IPS DF 19.7 (cell line): ENCODE results near the gene P2RY8.
"Not testable (repeated sequence)": the region's sequence is repeated elsewhere in the genome, so short reads cannot be mapped to it uniquely, and the experiment has no call there.

Source experiments
- DNase-seq: peaks from one replicate; pipeline ENCODE4 v3.0.0-alpha.2; 2013; ENCODE audit warnings: low read depth, low spot score

P2RY8 gene

GRCh38 chrX:1520350-1520749 is 16.6 kb downstream of the P2RY8 start:
- DNase-seq, result no peak

DNA sequence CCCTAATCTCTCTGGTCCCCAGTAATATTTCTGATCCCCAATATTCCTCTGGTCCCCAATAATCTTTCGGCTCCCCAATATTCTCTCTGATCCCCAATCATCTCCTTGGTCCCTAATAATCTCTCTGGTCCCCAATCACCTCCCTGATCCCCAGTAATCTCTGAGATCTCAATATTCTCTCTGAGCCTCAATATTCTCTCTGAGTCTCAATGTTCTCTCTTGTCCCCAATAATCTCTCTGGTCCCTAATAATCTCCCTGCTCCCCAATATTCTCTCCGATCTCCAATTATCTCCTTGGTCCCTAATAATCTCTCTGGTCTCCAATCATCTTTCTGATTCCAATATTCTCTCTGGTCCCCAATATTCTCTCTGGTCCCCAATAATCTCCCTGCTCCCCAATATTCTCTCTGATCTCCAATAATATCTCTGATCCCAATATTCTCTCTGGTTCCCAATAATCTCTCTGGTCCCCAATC is 17.9 kb downstream of the P2RY8 start:
- DNase-seq, result no peak

- DNase-seq, result no peak
These were observed 18.5 kb downstream of the P2RY8 start for GRCh38 chrX:1518512-1518911.

DNA sequence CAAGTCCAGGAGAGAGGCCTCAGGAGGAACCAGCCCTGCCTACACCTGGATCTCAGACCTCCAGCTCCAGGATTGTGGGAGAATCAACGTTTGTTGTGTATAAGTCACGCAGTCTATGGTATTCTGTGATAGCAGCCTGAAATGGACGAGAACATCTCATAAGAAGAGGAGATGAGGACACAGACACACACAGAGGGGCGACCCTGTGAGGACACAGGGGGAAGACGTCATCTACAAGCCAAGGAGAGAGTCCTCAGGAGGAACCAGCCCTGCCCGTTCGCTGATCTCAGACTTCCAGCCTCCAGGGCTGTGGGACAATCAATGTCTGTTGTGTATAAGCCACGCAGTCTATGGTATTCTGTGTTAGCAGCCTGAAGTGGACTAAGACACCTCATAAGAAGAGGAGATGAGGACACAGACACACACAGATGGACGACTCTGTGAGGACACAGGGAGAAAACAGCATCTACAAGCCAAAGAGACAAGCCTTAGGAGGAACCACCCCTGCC is 20.3 kb downstream of the P2RY8 start:
- DNase-seq, result no peak

- no peak for DNase-seq
These were observed 25.2 kb downstream of the P2RY8 start for GRCh38 chrX:1511829-1512228.

DNA sequence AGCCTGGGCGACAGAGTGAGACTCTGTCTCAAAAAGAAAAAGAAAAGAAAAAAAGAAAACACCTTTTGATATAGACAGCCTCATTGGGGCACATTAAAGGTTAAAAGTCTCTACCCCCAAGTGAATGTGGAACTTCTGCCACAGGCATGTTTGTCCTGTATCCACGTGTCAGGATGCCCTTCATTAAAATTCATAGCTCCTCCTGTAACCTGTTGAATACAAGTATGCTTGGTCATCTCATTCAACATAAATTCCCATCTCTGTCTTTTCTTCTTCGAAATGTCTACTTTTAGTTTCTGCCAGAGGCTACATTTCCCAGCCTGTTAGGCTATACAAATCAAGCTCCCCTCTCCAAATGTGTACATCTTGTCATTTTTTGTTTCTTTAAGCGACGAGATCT is 25.8 kb downstream of the P2RY8 start:
- DNase-seq, result no peak

- DNase-seq, result no peak
These were observed 29.2 kb downstream of the P2RY8 start for GRCh38 chrX:1507511-1508463.

GRCh38 chrX:1506916-1507315 is 30.1 kb downstream of the P2RY8 start:
- DNase-seq, result no peak

GRCh38 chrX:1502853-1503252 is 34.1 kb downstream of the P2RY8 start:
- no peak for DNase-seq

- DNase-seq, result no peak
These were observed 34.7 kb downstream of the P2RY8 start for GRCh38 chrX:1502241-1502640.

- no peak for DNase-seq
These were observed 36.0 kb downstream of the P2RY8 start for GRCh38 chrX:1500701-1501624.

DNA sequence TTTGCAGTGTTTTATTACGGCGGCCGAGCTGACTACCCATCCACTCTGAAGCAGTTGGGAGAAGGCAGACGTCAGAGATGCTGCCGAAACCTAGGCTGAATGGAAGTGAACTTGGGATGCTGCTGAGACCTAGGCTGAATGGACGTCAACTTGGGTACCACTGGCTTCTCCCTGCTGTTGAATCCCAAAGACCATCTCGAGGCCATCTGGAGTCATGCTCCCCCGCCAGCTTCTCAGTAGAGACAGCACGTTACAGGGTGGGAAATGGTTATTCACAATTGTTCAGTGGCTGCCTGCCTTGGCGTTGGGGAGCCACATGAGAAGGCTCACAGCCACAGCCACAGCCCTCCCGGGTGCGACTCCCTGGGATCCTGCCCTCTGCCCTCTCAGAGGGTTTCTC is 40.9 kb downstream of the P2RY8 start:
- DNase-seq, result no peak

- DNase-seq, result no peak
These were observed 43.0 kb downstream of the P2RY8 start for GRCh38 chrX:1493877-1494510.

- no peak for DNase-seq
These were observed 43.6 kb downstream of the P2RY8 start for GRCh38 chrX:1493412-1493811.

GRCh38 chrX:1492421-1493012 is 44.5 kb downstream of the P2RY8 start:
- DNase-seq, result no peak

- peak; percentile 56 for DNase-seq
These were observed 45.1 kb downstream of the P2RY8 start for GRCh38 chrX:1491851-1492349.

DNA sequence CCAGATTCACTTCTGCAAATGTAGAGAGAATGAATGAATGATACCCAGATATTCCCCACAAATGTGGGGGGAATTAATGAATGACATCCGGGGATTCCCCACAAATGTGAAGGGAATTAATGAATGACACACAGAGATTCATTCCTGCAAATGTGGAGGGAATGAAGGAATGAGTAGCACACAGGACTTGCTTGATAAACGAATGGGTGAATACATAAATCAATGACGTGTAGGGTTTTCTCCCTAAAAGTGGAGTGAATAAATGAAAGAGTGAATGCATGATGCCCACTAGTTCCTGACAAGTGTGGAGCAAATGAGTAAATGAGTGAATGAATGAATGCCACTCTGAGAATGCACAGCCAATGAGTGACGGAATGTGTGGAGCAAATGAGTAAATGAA is 45.7 kb downstream of the P2RY8 start:
- DNase-seq, result not testable (repeated sequence)

DNA sequence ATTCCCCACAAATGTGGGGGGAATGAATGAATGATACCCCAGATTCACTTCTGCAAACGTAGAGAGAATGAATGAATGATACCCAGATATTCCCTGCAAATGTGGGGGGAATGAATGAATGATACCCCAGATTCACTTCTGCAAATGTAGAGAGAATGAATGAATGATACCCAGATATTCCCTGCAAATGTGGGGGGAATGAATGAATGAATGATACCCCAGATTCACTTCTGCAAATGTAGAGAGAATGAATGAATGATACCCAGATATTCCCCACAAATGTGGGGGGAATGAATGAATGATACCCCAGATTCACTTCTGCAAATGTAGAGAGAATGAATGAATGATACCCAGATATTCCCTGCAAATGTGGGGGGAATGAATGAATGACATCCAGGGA is 46.3 kb downstream of the P2RY8 start:
- not testable (repeated sequence) for DNase-seq

DNA sequence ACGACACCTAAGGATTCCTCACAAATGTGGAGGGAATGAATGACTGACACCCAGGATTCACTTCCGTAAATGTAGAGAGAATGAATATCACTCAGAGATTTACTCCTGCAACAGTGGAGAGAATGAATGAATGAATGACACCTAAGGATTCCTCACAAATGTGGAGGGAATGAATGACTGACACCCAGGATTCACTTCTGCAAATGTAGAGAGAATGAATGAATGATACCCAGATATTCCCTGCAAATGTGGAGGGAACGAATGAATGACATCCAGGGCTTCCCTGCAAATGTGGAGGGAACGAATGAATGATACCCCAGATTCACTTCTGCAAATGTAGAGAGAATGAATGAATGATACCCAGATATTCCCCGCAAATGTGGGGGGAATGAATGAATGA is 47.6 kb downstream of the P2RY8 start:
- not testable (repeated sequence) for DNase-seq

GRCh38 chrX:1488745-1489144 is 48.2 kb downstream of the P2RY8 start:
- DNase-seq, result no peak

DNA sequence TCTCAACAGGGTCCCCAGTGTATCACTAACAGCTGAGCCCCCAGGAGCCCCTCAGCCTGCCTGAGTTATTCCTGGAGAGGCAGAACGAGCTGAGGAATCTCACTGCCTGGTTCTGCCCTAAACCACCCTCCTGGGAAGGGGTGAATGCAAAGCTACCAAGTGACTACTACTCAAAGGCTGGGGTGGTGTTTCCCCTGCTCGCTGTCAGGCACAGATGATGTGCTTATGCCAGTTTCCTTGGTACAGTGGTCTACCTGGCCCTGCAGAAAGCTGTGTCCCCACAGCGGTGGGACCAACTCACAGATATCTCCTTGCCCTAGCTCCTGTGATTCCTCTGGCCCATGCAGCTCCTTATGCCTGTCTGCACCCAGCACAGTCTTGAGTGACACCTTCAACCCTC is 48.8 kb downstream of the P2RY8 start:
- DNase-seq, result no peak
